Transverse colon (tissue), 4 donors: ENCODE results near the gene MBOAT1. TPM values are rescaled to one million over a fixed set of nuclear protein-coding genes. Genes with fewer than 3 reads are reported as not detected.

Experiments used
- DNase-seq: peaks from one replicate; pipeline ENCODE4 v3.0.0-alpha.2; 2019
- H3K27ac ChIP-seq, 4 donors: fragments of 200-600 bp; sonication (generic); 2 replicates each; pipeline ENCODE4 v1.5.1; 2016 to 2018; ENCODE audit warnings: inconsistent platforms in 4 of 4
- H3K27me3 ChIP-seq: fragments of 200-600 bp; sonication (generic); 2 replicates; pipeline ENCODE4 v1.5.1; 2017; ENCODE audit warnings: inconsistent platforms
- H3K36me3 ChIP-seq, 4 donors: fragments of 200-600 bp; sonication (generic); 2 replicates each; pipeline ENCODE4 v1.5.1; 2017 to 2019; ENCODE audit warnings: inconsistent platforms in 4 of 4
- H3K4me1 ChIP-seq, 4 donors: fragments of 200-600 bp; sonication (generic); 2 replicates each; pipeline ENCODE4 v1.5.1; 2017 to 2020; ENCODE audit warnings: inconsistent platforms in 4 of 4
- H3K4me3 ChIP-seq, 4 donors: fragments of 200-600 bp; sonication (generic); 1 replicate in 1 of 4; 2 replicates in 3 of 4; pipeline versions ENCODE4 v1.5.1 to v1.6.1; 2017 to 2019; ENCODE audit warnings: inconsistent platforms in 4 of 4
- H3K9me3 ChIP-seq, 2 donors: fragments of 200-600 bp; sonication (generic); 2 replicates each; pipeline ENCODE4 v1.5.1; 2017 to 2019; ENCODE audit warnings: inconsistent platforms in 2 of 2
- EP300 ChIP-seq: sonication (generic); formaldehyde crosslinking; IDR thresholded peaks from one replicate; pipeline ENCODE4 v1.6.1; 2017; ENCODE audit warnings: antibody characterized with exemption, low read depth
- POLR2A ChIP-seq: fragments of 450-650 bp; IDR thresholded peaks from one replicate; pipeline ENCODE4 v1.6.1; 2016; ENCODE audit warnings: antibody characterized with exemption, mild to moderate bottlenecking, moderate library complexity
- POLR2AphosphoS5 ChIP-seq, 3 donors: sonication (generic); formaldehyde crosslinking; IDR thresholded peaks; one replicate each; pipeline ENCODE4 v1.6.1; 2016; ENCODE audit warnings: antibody characterized with exemption in 3 of 3
- WGBS, 2 donors: methylation state at CpG; one replicate each; pipeline ENCODE4 v1.1.5; 2018; ENCODE audit warnings: low coverage in 1 of 2; 5-methylcytosine and 5-hydroxymethylcytosine counted together
- in situ Hi-C, 4 donors: fragments of 200-750 bp; cut with MboI; loops; one replicate each; pipeline versions ENCODE4 v1.15.0 to v1.15.1; 2017; ENCODE audit warnings: low sequenced_read_pairs in 3 of 4, low pct_ligation_motif_present in 1 of 4, low pct_unique_long_range_greater_than_20kb in 1 of 4
- intact Hi-C: fragments of 100-400 bp; cut with DNase I; formaldehyde crosslinking; loops from one replicate; pipeline ENCODE4 v1.15.1; 2023; ENCODE audit warnings: low total_unique reads
- total RNA-seq, 4 donors: library from RNA; depleted of rRNA; stranded (reverse); fragments of >200 nt; gene quantifications; one replicate each; pipeline ENCODE4 v1.1.0, GENCODE V29; 2016
- TF ChIP-seq, protein P1 (sequence below), 5 experiments: fragments of 200-600 bp in 3 of 5; fragments of 450-650 bp in 2 of 5; sonication (generic) in 3 of 5; IDR thresholded peaks; 1 replicate in 2 of 5; 2 replicates in 3 of 5; pipeline ENCODE4 v1.5.1; 2016 to 2017; ENCODE audit warnings: antibody characterized with exemption in 5 of 5, inconsistent platforms in 3 of 5, mild to moderate bottlenecking in 2 of 5, moderate library complexity in 1 of 5

The MBOAT1 gene
- total RNA-seq, 4 donors from 2014 or later, result 10.3 to 85.3 (median 66.5) TPM

- no peaks in the 10 kb centered on the region for H3K4me1 ChIP-seq
- no peaks in the 10 kb centered on the region for H3K27me3 ChIP-seq
- no peak overlapping the region for H3K27ac ChIP-seq
- H3K36me3 ChIP-seq, result peaks cover 0 to 25% (median 6%) of the 10 kb centered on the region in 4 donors
- no peak overlapping the region for H3K4me3 ChIP-seq
- DNase-seq, result no peak
- TF ChIP-seq POLR2A, result no peak
- TF ChIP-seq POLR2AphosphoS5 (IDR thresholded peaks at IDR 0.05), result no peak
- no peak for TF ChIP-seq EP300
- TF ChIP-seq, protein P1, sequence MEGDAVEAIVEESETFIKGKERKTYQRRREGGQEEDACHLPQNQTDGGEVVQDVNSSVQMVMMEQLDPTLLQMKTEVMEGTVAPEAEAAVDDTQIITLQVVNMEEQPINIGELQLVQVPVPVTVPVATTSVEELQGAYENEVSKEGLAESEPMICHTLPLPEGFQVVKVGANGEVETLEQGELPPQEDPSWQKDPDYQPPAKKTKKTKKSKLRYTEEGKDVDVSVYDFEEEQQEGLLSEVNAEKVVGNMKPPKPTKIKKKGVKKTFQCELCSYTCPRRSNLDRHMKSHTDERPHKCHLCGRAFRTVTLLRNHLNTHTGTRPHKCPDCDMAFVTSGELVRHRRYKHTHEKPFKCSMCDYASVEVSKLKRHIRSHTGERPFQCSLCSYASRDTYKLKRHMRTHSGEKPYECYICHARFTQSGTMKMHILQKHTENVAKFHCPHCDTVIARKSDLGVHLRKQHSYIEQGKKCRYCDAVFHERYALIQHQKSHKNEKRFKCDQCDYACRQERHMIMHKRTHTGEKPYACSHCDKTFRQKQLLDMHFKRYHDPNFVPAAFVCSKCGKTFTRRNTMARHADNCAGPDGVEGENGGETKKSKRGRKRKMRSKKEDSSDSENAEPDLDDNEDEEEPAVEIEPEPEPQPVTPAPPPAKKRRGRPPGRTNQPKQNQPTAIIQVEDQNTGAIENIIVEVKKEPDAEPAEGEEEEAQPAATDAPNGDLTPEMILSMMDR (IDR thresholded peaks at IDR 0.05), result no peak
- in situ Hi-C loops, result no loop called here
- intact Hi-C loops, result loop anchor here (10.0 kb wide), 1 partner anchor 294 kb away; the partner anchor contains the start of gene E2F3
- no peaks in the 10 kb centered on the region for H3K9me3 ChIP-seq
Measured at GRCh38 chr6:20110478-20110877, 101.8 kb downstream of the MBOAT1 start.

GRCh38 chr6:20109526-20109925, 102.7 kb downstream of the MBOAT1 start:
- no peaks in the 10 kb centered on the region for H3K9me3 ChIP-seq
- TF ChIP-seq, protein P1 (IDR thresholded peaks at IDR 0.05), result no peak
- no peak for TF ChIP-seq POLR2A
- no peak overlapping the region for H3K27ac ChIP-seq
- DNase-seq, result no peak
- no peak overlapping the region for H3K4me3 ChIP-seq
- 71 to 79% methylated on average over 1 to 6 of the region's 6 CpGs for WGBS, 2 donors
- H3K27me3 ChIP-seq, result no peaks in the 10 kb centered on the region
- intact Hi-C loops (no loop called here), in situ Hi-C loops (no loop called here)
- H3K36me3 ChIP-seq, result peaks cover 0 to 16% (median 5%) of the 10 kb centered on the region in 4 donors
- no peaks in the 10 kb centered on the region for H3K4me1 ChIP-seq

DNA sequence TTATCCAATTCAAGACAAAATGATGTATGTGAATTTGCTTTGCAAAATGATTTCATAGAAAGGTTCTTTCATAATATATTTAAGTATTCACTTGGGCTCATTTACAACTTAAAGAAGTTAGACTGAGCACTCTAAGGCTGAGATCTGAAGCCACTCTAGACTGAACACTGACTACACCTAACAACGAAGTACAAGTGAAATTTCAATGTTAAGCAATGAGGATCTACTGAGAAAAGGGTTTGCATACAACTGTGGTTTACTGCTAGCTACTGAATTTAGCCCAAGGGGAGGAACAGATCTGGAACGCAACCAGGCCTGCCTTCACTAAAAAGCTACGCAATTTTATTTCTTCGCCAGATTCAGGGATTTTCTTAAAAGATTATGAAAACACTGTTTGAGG, 106.4 kb downstream of the MBOAT1 start:
- WGBS, 2 donors, result 93 to 95% methylated on average over 4 of the region's 4 CpGs
- H3K9me3 ChIP-seq, result no peaks in the 10 kb centered on the region
- no peak overlapping the region for H3K27ac ChIP-seq
- no peaks in the 10 kb centered on the region for H3K27me3 ChIP-seq
- H3K4me1 ChIP-seq, result no peaks in the 10 kb centered on the region
- no peak overlapping the region for H3K4me3 ChIP-seq
- in situ Hi-C loops (no loop called here), intact Hi-C loops (no loop called here)
- TF ChIP-seq POLR2A (no peak), EP300 (no peak), POLR2AphosphoS5 (IDR thresholded peaks at IDR 0.05) (no peak)
- TF ChIP-seq, protein P1 (IDR thresholded peaks at IDR 0.05), result no peak
- no peak for DNase-seq
- peaks cover 0 to 22% (median 4%) of the 10 kb centered on the region in 4 donors for H3K36me3 ChIP-seq

DNA sequence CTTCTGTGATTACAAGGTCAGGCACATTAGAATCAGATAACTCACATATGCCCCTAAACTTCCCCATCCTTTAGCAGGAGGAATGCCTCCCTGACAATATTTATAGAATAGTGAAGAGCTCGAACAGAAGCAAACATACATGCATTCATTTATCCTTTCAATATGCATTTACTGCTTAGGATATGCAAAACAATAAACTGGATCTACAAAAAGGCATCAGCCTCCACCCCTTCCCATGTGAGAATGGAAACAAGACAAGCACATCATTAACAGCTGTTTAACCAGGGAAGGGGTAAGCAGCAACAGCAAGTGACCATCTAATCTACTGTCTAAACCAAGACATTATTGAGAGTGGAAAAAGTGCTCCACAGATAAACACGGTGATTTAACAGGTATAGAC, 107.6 kb downstream of the MBOAT1 start:
- no peak for TF ChIP-seq EP300
- TF ChIP-seq POLR2AphosphoS5 (IDR thresholded peaks at IDR 0.05), result no peak
- TF ChIP-seq, protein P1 (IDR thresholded peaks at IDR 0.05), result no peak
- no peak for TF ChIP-seq POLR2A
- intact Hi-C loops (no loop called here), in situ Hi-C loops (no loop called here)
- H3K9me3 ChIP-seq, result no peaks in the 10 kb centered on the region
- no peaks in the 10 kb centered on the region for H3K27me3 ChIP-seq
- no peak for DNase-seq
- no peak overlapping the region for H3K4me3 ChIP-seq
- H3K27ac ChIP-seq, result no peak overlapping the region
- peaks cover 0 to 20% (median 4%) of the 10 kb centered on the region in 4 donors for H3K36me3 ChIP-seq
- no peaks in the 10 kb centered on the region for H3K4me1 ChIP-seq
- WGBS, 2 donors, result 94 to 100% methylated on average over 1 to 2 of the region's 2 CpGs
